HG03457 (cell line): Measurements from ENCODE around the gene AGAP5.
"Not testable (repeated sequence)": the region's sequence is repeated elsewhere in the genome, so short reads cannot be mapped to it uniquely, and the experiment has no call there.

ENCODE experiments used
- ATAC-seq: cut with Tn5 transposase; IDR thresholded peaks from one replicate; pipeline ENCODE4 v1.9.1; 2021; ENCODE audit warnings: moderate number of reproducible peaks; ENCODE audit not compliant: unreplicated experiment

Gene AGAP5

DNA sequence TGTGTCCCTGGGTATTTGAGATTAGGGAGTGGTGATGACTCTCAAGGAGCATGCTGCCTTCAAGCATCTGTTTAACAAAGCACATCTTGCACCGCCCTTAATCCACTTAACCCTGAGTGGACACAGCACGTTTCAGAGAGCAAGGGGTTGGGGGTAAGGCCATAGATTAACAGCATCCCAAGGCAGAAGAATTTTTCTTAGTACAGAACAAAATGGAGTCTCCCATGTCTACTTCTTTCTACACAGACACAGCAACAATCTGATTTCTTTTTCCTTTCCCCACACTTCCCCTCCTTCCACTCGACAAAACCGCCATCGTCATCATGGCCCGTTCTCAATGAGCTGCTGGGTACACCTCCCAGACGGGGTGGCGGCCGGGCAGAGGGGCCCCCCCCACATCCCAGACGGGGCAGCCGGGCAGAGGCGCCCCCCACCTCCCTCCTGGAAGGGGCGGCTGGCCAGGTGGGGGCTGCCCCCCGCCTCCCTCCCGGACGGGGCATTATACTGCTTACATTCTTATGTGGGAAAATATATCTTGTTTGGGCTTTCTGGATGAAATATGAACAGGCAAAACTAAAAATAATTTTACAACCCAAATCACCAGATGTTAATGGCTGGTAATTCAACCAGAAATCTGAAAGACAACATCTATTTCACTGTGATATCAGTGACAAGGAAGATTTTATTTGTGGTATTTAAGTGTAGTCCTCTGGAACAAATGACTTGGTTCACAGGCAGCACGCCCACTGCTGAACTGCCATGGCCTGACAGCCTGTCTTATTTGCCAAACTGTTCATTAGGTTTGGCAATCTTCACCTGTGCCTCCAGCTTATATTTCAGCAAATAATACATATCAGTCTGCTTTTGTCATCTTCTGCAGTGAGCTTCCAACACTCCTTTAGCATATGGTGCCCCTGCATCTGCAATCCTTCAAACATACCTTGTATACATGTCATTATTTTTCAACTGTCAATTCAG is 17.6 kb upstream of the AGAP5 start:
- ATAC-seq = not testable (repeated sequence)

DNA sequence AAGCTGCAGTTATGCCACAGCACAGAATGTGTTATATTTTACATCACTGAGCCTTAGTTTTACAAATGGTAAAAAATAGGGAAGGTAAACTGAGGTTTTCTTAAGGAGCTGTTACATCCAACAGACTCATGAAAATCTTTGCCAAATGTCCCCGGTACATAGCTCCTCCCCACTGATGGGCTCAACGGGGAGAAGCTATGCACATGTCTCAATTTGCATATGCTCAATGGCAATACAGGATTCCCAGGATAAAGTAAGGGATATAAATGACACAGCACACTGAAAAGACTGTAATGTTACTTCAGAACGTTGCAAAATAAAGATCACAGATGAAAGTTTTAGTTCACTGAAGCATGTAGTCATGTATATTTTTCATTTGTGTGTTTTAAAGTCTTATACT is 16.6 kb upstream of the AGAP5 start:
- ATAC-seq = not testable (repeated sequence)

DNA sequence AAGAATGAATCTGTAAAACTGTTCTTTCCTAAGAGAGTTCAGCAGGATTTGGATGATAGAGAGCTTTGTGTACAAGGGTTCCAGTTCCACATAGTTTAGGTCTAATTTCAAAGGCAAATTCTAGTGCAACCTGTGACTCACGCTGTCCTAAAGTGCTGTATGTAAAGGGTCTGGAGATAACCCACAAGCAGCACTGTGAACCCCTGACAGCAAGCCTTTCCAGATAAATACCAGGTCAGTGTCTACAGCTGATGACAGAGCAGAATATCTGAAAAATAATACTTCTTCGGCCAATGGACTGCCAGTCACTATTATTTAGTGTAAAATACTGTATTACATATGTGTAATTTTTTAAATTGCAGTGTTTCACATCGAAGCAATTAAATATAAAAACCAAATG is 16.0 kb upstream of the AGAP5 start:
- not testable (repeated sequence) for ATAC-seq

DNA sequence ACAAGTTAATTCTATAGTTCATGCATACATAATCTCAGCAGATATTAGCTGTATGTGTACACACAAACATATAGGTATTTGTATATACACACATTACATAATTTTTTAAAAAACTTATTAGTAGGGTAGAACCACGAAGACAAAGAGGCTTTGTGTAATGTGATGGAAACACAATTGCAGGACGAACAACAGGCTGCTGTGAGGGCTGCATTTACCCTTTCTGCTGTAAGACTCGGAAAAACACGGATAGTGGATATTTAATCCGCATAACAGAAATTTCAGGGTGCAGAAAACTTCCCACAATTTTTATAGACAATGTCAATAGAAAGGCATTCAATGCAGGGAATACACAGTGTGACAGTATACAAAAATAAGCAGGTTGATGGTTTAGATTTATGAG is 13.8 kb upstream of the AGAP5 start:
- not testable (repeated sequence) for ATAC-seq

- ATAC-seq = not testable (repeated sequence)
These were observed 10.2 kb upstream of the AGAP5 start for GRCh38 chr10:73708122-73708521.

DNA sequence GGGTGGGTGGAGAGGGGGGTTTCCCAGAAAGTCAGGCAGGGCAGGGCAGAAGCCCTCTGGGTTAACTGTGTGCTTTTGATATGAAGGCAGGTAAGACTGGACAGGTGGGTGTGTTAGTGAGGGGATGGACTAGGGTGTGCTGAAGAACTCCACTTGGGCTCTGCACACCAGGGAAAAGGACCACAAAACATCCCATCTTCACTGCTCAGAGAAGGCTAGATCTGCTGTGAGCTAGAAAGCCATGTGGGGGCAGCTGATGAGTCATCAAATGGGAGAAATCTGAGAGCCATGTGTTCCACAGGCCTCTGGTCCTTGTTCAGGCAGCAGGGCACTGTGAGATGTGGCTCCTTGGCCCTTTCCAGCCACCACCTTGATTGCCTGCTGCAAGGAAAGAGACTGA is 9.7 kb upstream of the AGAP5 start:
- not testable (repeated sequence) for ATAC-seq

DNA sequence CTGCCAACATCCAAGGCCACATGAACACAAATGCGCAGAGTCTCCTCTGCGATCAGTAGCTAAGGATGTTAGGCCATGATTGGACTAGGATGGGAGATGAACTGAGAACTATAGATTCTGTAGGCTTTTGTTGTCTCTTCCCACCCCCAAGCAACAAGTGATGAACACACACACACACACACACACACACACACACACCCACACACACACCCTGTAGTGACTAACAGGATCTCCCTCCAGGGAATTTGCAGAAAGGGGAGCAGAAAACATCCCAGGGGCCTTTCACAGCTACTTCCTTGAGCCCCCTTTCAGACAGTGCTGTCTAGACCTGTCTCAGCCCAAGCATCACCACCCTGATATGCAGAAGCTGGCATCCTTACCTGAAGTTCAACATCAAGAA is 8.6 kb upstream of the AGAP5 start:
- not testable (repeated sequence) for ATAC-seq

DNA sequence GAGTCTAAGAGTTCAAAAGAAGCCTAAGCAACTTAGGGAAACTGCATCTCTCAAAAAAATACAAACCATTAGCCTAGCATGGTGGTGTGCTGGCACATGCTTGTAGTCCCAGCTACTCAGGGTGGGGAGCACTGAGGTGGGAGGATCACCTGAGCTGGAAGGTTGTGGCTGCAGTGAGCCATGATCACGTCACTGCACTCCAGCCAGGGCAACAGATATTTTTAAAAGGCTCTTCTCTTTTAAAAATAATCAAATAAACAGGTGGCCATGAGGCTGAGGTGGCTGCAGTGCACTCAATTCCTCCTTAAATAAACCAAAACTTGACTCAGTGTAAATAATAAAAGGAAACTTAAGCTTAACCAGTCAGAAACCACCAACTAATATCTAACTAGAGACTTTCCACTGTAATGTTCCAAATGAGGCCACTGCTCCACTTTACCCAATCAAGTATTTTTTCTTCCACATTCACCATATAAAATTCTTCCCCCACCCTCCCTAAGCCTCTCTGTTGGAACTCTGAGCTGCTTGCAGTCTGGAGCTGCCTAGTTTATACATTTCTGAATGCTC is 7.7 kb upstream of the AGAP5 start:
- not testable (repeated sequence) for ATAC-seq

DNA sequence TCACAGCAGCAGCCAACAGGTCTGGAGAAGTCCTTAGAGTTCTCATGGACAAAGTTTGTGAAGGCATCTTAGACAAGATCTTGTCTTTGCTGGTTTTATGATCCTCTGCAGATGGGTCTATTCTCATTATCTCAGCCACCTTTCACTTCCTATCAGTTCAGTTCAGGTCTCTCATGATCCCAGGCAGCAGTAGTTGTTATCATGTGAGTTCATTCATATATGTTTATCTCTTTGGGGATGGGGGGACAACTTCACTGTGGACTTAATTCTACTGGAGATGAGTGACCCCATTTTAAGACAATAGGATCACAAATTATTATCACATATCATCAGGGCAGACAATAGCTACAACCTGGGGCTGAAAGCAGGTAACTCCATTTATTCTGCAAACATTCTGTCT is 6.0 kb upstream of the AGAP5 start:
- ATAC-seq = not testable (repeated sequence)

DNA sequence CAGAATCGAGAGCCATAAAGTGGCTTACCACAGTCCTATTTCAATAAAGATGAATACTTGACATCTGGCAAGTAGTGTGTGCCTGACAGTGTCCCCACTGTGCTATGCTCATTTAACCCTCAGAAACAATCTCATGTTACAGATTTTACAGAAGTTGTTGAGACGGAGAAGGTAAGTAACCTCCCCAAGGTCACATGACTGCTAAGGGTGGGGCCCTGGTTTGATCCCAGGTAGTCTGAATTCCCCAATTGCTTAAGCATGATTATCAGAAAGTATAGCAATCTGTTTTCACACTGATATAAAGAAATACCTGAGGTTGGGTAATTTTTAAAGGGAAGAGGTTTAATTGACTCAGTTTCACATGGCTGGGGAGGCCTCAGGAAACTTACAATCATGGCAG is 910 bp upstream of the AGAP5 start:
- not testable (repeated sequence) for ATAC-seq

- ATAC-seq = not testable (repeated sequence)
These were observed 2.6 kb downstream of the AGAP5 start for GRCh38 chr10:73695302-73695701.

DNA sequence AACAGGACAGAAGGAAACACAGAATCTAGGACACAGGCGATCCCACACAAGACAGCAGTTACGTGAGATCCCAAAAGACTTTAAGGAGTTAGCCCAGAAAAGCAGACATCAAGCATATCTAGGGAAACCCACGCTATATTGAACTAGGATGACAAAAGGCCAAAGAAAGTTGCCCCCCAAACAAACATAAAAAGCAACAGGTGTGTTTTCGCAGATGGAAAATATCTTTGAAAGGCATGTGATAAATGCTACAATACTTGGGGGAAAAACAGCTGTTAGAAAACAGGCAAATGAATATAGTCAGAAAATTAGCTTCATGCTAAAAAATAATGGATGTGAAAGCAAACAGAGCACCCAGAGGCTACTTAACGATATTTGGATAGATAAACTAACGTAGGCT is 7.2 kb downstream of the AGAP5 start:
- ATAC-seq = not testable (repeated sequence)

- not testable (repeated sequence) for ATAC-seq
These were observed 8.3 kb downstream of the AGAP5 start for GRCh38 chr10:73689596-73689995.

DNA sequence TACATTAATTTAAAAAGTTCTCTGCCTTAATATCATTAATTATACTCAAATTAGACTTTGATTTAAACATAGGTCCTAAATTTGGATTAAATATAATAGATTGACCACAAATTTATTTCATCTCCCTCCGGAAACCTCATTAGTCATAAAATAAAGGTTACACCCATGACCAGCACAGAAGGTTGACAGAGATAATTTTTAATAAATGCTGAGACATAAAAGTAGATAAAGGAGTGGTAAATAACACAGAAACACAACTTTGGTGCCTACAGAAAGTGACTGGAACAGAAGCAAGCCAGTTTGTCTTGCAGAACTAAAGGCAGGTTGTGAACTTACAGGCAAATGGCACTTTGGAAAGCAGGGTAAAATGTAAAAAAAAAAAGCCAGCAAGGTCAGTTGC is 10.3 kb downstream of the AGAP5 start:
- not testable (repeated sequence) for ATAC-seq

- not testable (repeated sequence) for ATAC-seq
These were observed 23.4 kb downstream of the AGAP5 start for GRCh38 chr10:73674546-73674945.

GRCh38 chr10:73668378-73668777 is 29.5 kb downstream of the AGAP5 start:
- not testable (repeated sequence) for ATAC-seq

DNA sequence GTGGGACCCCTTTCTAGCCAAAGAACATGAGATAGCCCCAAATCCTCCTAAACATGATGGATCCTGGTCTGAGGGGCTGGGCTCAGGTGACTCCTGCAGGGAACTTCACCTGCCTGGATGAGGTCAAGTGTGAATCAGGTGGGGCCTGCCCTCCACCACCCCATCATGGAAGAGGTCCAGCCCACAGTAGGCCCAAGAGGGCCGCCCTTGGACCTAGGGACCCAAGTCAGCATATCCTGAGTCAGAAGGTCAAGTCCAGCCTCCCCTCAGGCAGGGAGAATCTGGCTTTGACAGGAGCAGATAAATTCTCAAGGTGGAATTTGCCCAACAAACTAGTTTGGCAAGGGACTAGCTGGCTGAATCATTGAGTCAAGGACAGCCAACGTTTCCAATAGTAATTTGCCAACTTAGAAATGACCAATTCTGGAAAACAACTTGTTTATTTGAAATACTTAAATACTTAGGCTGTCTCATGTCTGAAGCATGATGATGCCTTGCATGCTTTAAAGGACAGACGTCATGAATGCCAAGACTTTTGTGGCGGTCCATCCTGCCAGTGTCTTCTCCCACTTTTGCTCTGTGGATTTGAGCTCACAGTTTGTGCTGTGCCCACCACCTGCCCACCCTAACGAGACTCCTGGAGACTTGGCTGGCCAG is 31.6 kb downstream of the AGAP5 start:
- not testable (repeated sequence) for ATAC-seq

GRCh38 chr10:73665581-73665980 is 32.3 kb downstream of the AGAP5 start:
- ATAC-seq = not testable (repeated sequence)

DNA sequence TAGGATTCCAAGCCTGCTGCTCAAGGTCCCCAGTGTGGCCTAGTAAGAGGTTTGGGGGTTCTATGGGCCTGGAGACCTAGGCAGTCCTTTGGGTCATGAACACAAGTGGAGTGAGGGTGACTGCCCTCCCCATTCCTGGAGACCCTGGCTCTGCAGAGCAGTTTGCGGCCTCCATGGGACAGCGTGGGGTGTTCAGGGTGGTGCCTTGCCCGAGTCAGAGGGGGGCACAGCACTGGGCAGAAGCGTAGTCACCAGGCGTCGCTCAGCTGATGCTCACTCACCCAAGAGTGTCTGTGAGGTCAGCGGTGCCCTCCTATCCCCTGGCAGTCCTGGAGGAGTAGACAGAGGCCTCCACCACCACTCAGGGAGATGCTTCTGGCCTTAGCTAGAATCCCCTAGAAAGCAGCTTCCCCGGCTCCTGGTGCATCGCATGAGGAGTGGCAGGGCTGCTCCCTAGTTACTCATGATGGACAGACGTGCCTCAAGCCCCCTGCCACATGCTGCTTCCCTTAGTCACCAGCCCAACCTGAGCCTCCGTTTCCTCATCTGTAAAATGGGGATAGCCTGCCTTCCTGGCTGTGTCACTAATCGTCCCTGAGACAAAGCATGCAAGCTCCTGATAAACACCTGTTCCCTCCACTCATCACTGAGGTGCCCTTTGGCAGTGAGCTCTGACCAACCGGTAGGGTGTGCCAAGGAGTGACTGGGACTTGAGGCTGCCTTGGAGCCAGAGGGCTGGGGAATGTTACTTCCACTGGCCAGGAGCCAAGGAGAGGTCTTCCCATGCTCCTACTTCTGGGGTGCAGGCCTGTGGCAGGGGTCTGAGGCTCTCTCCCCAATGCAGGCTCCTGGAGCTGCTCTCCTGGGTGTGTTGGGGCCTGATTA is 33.5 kb downstream of the AGAP5 start:
- ATAC-seq = not testable (repeated sequence)

DNA sequence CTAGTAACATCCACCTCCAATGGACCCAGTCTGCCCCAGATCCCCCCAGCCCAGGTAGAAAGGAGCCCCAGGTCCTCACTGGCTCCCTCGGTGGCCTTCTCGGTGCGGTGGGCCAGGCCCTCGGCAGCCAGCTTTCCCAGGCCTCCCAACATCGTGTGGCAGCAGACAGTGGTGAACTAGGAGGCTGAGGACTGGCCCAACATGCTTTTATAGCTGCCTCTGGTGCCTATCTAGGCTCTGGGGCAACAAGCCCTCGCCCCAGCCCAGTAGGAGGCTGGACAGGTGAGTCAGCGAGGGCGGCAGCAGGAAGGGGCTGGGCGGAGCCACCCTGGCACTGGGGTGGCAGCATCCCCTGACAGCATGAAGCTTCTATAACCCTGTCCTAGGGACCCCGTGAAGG is 34.3 kb downstream of the AGAP5 start:
- not testable (repeated sequence) for ATAC-seq

- not testable (repeated sequence) for ATAC-seq
These were observed 35.2 kb downstream of the AGAP5 start for GRCh38 chr10:73662705-73663104.
